Measurements from ENCODE around the gene SNCAIP. TPM values are rescaled to one million over a fixed set of nuclear protein-coding genes. Genes with fewer than 3 reads are reported as not detected.

Gene SNCAIP
- total and polyA plus RNA-seq, 9 of the 15 experiments (the other 6 are each of a cell fraction or from before 2014, with no cell fraction given), result 0.04 TPM; not detected in 8

- TF ChIP-seq E2F3 (CRISPR knock-in tag; IDR thresholded peaks at IDR 0.05), result no peak
- no peak for TF ChIP-seq U2AF1 (optimal IDR thresholded peaks at IDR 0.05; ENCODE audit: low read depth, low read length)
- TF ChIP-seq LEF1 (IDR thresholded peaks at IDR 0.05), result no peak
Observed at GRCh38 chr5:122354293-122354692, 42.3 kb downstream of the SNCAIP start (continued).

- no TSS peak for BruUV-seq (replicated peaks)
- CTCF ChIA-PET (ENCODE audit: low intra/inter-chr PET ratio), result no interaction called here
Observed at GRCh38 chr5:122355324-122355723, 43.3 kb downstream of the SNCAIP start.

More at GRCh38 chr5:122355324-122355723, 43.3 kb downstream of the SNCAIP start:
- no peak for DNase-seq (ENCODE audit: extremely low read depth in 1 of 4, low spot score in 3 of 4)
- Histone ChIP-seq H3K9ac (ENCODE audit: insufficient read depth in 1 of 2, low read depth in 2 of 2, low read length in 2 of 2) (no peak overlapping the region), H3K9me1 (ENCODE audit: control insufficient read depth, insufficient read depth, low read length) (no peaks in the 10 kb centered on the region), H3K27ac (ENCODE audit: extremely low read depth, low read depth, low read length) (no peak overlapping the region), H3K4me3 (no peak overlapping the region), H2AFZ (ENCODE audit: low read depth, low read length) (no peak overlapping the region), H3K4me2 (ENCODE audit: insufficient read depth, low read length) (no peak overlapping the region), H3K4me1 (replicated peaks in 1 of 2; ENCODE audit: control insufficient read depth in 2 of 2, insufficient read depth in 2 of 2, low read length in 2 of 2) (no peaks in the 10 kb centered on the region), H3K36me3 (ENCODE audit: control insufficient read depth, insufficient read depth, low read length) (no peaks in the 10 kb centered on the region), H3K9me3 (replicated peaks; ENCODE audit: control insufficient read depth, insufficient read depth, low read depth, low read length) (no peaks in the 10 kb centered on the region), H4K20me1 (replicated peaks; ENCODE audit: control insufficient read depth, insufficient read depth, low read length) (no peaks in the 10 kb centered on the region), H3K79me2 (ENCODE audit: control insufficient read depth, insufficient read depth, low read length) (no peaks in the 10 kb centered on the region), H3K27me3 (ENCODE audit: control insufficient read depth in 2 of 2, insufficient read depth in 2 of 2, low read length in 2 of 2) (no peaks in the 10 kb centered on the region)
- ATAC-seq, result no peak
- in situ Hi-C loops (cut with MboI) (no loop called here), intact Hi-C loops (cut with micrococcal nuclease) (no loop called here)
- WGBS (ENCODE audit: insufficient coverage, low coverage, missing lambda C conversion rate), result 2% methylated on average over 3 of the region's 3 CpGs
- POLR2A ChIA-PET, result no interaction called here
- no peak for TF ChIP-seq DLX4 (CRISPR knock-in tag; IDR thresholded peaks at IDR 0.05)
- TF ChIP-seq ARHGAP35 (IDR thresholded peaks at IDR 0.05; ENCODE audit: partially characterized antibody), result no peak
- TF ChIP-seq MEF2D (tag; conservative IDR thresholded peaks at IDR 0.05; ENCODE audit: low read depth), result no peak
- no peak for TF ChIP-seq ZNF23 (CRISPR knock-in tag; IDR thresholded peaks at IDR 0.05)
- no peak for TF ChIP-seq TAF15 (IDR thresholded peaks at IDR 0.05; ENCODE audit: low read depth, low read length)
- no peak for TF ChIP-seq HNRNPLL (IDR thresholded peaks at IDR 0.05; ENCODE audit: low read depth, low read length, poor library complexity, severe bottlenecking)
- no peak for TF ChIP-seq SMARCC2 (IDR thresholded peaks at IDR 0.05; ENCODE audit: low read depth)
- no peak for TF ChIP-seq ELK3 (CRISPR knock-in tag; IDR thresholded peaks at IDR 0.05)
- no peak for TF ChIP-seq PHF8 (IDR thresholded peaks at IDR 0.05; ENCODE audit: borderline replicate concordance, low read length)
- TF ChIP-seq NBN (IDR thresholded peaks at IDR 0.05; ENCODE audit: low read depth), result no peak
- no peak for TF ChIP-seq RBM34 (IDR thresholded peaks at IDR 0.05; ENCODE audit: borderline replicate concordance, insufficient read depth, low read length)
- FAIRE-seq, result no peak
